Measurements from ENCODE around the gene OTUD3.
A peak's percentile ranks its signal among the peaks of the same experiment; 100 is the strongest.
"Not testable (repeated sequence)": the region's sequence is repeated elsewhere in the genome, so short reads cannot be mapped to it uniquely, and the experiment has no call there.

OTUD3 gene

GRCh38 chr1:19869929-19870328, 12.3 kb upstream of the OTUD3 start:
- DNase-seq, result no peak

DNA sequence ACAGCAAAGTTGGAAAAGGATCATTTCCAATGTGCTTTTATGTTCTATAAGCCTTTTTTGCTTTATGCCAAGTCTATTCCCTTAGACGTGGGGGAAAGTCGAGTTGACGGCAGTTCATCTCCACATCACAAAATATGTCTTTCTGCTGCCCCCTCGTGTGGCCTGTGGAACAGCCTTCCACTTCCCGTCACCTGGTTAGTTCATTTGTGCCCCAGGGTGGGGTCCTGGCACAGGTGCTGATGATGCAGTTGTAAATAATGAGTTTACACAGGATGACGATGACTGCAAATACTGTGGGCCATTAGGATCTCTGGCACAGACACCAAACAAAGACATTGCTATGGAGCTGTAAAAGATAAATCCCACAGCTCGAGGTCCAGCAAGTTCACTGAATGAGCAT, 10.0 kb upstream of the OTUD3 start:
- DNase-seq, result no peak

- DNase-seq, result no peak
Observed at GRCh38 chr1:19877181-19877750, 4.9 kb upstream of the OTUD3 start.

DNA sequence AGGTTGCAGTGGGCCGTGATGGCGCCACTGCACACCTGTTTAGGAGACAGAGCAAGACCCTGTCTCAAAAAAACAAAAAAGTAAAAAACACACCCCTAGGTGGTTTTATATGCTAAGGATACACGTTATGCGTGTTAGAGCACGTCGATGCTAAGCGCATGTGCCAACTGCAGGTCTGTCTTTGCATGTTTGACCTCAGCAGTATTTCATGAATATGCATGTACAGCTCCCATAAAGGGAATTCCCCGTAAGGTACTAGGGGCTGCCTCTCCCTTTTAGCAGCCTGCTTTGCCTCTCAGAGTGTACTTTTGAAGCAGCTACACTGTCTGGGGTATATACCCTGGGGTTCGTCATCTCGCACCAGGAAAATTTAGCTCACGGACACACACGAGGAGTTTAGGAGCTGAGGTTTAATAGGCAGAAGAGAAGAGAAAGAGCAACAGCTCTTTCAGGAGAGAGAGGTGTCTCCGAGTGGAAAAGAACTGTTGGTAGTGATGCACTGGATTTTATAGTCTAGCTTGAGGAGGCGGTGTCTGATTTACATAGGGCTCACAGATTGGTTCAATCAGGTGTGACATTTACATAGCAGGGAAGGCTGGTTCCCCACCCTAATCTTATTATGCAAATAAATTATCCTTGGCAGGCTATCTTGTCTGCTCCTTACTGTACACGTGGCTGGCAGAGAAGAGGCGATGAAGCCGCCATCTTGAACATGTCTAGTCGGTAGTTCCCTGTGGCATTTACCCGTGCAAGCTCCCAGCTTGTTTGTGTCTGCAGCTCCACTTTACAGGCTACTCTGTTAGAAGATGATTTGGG, 4.2 kb upstream of the OTUD3 start:
- no peak for DNase-seq

DNA sequence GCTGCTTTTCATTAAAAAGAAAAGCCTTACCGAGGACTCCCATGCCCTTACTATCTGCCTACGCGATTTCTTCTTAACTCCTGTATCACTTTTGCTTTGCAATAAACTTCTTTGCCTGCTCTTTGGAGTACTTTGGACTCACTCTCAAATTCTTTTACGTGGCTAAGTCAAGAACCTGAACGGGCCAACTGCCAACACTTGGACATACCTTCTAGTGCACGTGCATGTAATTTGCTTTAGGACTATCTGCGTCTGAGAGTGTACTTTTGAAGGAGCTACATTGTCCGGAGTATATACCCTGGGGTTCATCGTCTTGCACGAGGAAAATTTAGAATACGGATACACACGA, 3.6 kb upstream of the OTUD3 start:
- DNase-seq, result no peak

DNA sequence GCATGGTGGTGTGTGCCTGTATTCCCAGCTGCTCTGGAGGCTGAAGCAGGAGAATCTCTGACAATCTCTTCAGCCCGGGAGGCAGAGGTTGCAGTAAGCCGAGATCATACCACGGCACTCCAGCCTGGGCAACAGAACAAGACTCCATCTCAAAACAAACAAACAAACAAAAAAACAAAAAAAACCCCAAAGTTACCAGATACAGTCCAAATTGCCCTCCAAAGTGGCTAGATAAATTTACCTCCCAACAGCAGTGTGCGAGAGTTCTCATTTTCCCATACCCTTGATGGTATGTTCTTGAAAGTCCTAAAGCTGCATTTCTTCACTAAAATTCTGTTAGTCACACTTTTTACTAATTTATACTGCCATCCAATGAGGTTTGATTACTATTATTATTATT, 3.0 kb upstream of the OTUD3 start:
- DNase-seq, result no peak

- no peak for DNase-seq
Observed at GRCh38 chr1:19879661-19880060, 2.5 kb upstream of the OTUD3 start.

GRCh38 chr1:19880841-19881240, 1.4 kb upstream of the OTUD3 start:
- DNase-seq, result not testable (repeated sequence)

GRCh38 chr1:19884312-19884711, 2.1 kb downstream of the OTUD3 start:
- no peak for DNase-seq

GRCh38 chr1:19885821-19886220, 3.6 kb downstream of the OTUD3 start:
- no peak for DNase-seq

DNA sequence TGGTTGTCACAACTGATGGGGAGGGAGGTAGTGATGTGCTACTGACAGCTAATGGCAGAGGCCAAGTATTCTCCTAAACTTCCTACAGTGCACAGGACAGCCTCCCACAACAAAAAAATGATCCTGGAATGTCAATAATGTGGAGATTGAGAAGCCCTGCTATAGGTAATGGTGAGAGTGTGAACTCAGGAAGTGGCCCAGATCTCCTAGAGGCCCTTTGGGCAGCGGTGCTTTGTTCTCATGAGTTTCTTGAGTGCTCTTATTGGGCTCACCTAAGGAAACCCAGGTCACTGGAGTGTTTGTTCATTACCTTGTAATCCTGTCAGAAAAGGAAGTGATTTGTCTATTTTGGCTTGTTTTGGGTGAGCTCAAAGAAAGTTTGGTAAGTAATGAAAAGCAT, 5.9 kb downstream of the OTUD3 start:
- no peak for DNase-seq

- no peak for DNase-seq
Observed at GRCh38 chr1:19889656-19890055, 7.5 kb downstream of the OTUD3 start.

DNA sequence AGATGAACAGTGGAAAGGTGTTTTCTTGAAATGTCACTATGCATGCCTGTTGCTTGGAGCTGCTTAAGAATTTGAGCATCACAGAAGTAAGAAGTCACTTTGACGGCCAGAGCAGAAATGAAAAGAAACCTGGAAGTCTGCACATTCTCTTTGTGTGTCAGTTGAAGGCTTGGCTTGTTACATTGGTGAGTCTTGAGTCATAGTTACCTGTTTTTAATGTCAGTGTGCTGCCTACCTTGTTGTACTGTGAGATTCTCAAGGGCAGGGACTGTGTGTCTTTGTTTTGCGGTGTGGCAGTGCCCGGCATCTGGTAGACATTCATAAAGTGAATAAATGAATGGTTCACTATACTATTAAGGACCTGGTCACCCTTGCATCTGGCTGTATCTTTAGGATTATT, 9.9 kb downstream of the OTUD3 start:
- DNase-seq, result no peak

DNA sequence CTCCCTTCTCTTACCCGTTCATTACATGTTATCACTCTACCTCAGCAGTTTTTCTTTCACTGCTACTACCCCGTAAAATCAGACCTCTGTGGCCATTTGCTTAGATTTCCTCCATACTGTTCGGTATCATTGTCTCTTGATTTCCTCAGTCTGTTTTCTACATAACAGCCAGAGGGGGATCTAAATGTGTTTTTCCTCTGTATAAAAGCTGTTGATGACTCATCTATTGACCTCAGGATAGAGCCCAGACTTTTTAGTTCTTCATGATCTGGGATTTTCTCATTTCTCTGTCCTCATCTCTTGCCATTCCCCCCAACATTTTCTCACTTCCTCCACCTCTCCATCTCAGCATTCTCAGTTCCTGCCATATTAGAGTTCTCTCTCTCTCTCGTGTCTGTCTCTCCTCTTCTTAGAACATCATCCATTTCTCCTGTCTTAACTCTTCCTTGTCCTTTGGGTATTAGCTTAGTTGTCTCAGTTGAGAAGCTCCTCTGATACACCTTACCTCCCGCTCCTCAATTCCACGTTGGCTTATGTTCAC, 10.5 kb downstream of the OTUD3 start:
- DNase-seq, result no peak

- DNase-seq, result no peak
Observed at GRCh38 chr1:19893687-19894086, 11.5 kb downstream of the OTUD3 start.

DNA sequence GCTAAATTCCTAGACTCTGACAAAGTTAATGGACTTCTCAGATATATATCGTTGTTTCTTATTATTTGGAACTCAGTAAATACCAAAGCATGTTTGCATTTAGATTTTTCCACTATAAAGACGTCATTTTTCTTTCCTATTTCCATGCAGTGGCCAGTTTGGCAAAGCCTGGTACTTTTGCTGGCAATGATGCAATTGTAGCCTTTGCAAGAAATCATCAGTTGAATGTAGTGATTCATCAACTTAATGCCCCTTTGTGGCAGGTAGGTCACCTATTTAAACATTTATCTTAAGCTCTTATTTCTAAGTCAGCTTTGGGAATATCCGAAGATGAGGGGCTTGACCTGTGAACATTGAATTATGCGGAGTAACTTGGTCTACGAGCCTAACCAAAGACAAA, 12.0 kb downstream of the OTUD3 start:
- DNase-seq, result no peak

DNA sequence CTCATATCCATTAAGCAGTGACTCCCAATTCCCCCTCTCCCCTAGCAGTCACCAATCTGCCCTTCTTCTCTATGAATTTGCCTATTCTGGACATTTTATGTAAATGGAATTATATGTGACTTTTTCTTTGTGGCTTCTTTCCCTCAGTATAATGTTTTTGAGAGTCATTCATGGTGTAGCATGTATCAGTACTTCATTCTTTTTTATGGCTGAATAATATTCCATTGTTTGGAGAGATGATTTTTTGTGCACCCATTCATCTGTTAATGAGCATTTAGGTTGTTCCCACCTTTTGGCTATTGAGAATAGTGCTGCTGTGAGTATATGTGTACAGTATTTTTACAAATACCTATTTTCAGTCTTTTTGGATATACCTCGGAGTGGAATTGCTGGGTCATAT, 19.5 kb downstream of the OTUD3 start:
- DNase-seq, result no peak

DNA sequence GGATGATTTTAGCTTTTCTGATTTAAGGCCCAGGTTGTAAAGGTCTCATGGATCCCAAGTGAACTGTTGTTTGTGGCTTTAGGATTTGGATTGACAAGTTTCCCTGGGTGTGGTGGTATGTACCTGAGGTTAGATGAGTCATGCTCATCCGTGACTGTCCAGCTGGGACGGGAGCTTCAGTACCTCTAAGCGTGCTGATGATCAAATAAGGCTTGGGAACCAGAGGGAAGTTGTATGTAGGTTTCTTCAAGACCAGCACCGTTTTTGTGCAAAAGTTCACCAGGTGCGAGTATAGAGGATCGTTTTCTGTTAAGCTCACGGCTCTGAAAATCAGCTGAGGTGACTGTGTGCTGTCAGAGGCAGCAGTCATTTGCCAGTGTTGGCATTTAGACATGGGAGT, 21.4 kb downstream of the OTUD3 start:
- no peak for DNase-seq

DNA sequence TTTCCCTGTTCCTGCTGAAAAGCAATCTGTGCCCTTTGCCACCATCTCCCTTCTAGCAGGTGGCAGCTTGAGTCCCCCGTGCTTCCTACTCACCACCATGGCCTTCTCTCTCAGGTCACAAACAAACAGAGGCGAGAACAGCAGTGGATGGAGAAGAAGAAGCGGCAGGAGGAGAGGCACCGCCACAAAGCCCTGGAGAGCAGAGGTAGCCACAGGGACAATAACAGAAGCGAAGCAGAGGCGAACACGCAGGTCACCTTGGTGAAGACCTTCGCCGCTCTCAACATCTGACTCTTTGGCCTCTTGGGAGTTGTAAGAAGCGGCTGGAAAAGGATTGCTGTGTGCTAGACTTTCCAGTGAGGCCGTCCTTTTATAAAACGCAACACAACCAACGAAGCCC, 25.3 kb downstream of the OTUD3 start:
- DNase-seq, result no peak

GRCh38 chr1:19909392-19909791, 27.2 kb downstream of the OTUD3 start:
- DNase-seq, result no peak

DNA sequence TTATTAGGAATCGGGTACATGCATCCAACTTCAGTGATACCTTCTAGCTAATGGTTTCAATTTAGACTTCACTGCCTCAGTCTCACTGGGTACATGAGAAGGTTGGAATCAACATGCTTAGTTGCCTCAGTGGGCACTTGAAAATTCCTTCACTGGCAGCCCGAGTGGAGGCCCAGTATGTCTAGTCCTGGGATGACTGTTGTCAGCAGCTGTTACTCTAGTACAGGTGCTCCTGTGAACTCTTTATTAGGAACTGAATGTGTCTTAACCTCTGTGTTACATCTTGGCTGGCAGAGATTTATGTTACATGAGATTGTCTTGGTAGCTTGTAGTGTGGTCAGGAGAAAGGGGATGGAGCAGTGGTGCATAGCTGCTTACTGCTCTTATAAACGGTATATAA, 27.8 kb downstream of the OTUD3 start:
- no peak for DNase-seq

GRCh38 chr1:19910650-19911049, 28.5 kb downstream of the OTUD3 start:
- DNase-seq, result peak; percentile 28 to 51

- DNase-seq, result peak; percentile 37 to 62
Observed at GRCh38 chr1:19918057-19918456, 35.9 kb downstream of the OTUD3 start.

- no peak for DNase-seq
Observed at GRCh38 chr1:19920132-19920710, 38.0 kb downstream of the OTUD3 start.

All from NCI-H187 (cell line).